ENCODE results near the gene AK8. TPM values are rescaled to one million over a fixed set of nuclear protein-coding genes. Genes with fewer than 3 reads are reported as not detected.

Gene AK8
- total and polyA plus RNA-seq, 9 of the 15 experiments (the other 6 are each of a cell fraction or from before 2014, with no cell fraction given), result 0.06 to 0.37 TPM; not detected in 7

- in situ Hi-C loops (cut with MboI) (no loop called here), intact Hi-C loops (cut with micrococcal nuclease) (loop anchor here (2.0 kb wide), 1 partner anchor 45 kb away; no protein-coding TSS in a partner anchor)
- no peaks in the 10 kb centered on the region for H3K36me3 ChIP-seq (ENCODE audit: control insufficient read depth, insufficient read depth, low read length)
- H3K9me3 ChIP-seq (replicated peaks; ENCODE audit: control insufficient read depth, insufficient read depth, low read depth, low read length), result no peaks in the 10 kb centered on the region
- H3K79me2 ChIP-seq (ENCODE audit: control insufficient read depth, insufficient read depth, low read length), result no peaks in the 10 kb centered on the region
- no peak overlapping the region for H3K4me2 ChIP-seq (ENCODE audit: insufficient read depth, low read length)
- POLR2A ChIA-PET, result interaction anchor here (0.6 to 0.9 kb wide), 4 partner anchors 11 to 778 kb away, joined by 3 read pairs; no protein-coding TSS in a partner anchor
- H4K20me1 ChIP-seq (replicated peaks; ENCODE audit: control insufficient read depth, insufficient read depth, low read length), result no peaks in the 10 kb centered on the region; the same call in 1 of the 2 replicates
- H2AFZ ChIP-seq (ENCODE audit: low read depth, low read length), result no peak overlapping the region
- peaks cover 0 to 8% of the 10 kb centered on the region in 2 experiments; a peak in 3 of 5 replicates for H3K4me1 ChIP-seq (replicated peaks in 1 of 2; ENCODE audit: control insufficient read depth in 2 of 2, insufficient read depth in 2 of 2, low read length in 2 of 2)
- BruUV-seq (replicated peaks), result no TSS peak
- ATAC-seq (no peak), FAIRE-seq (no peak), DNase-seq (ENCODE audit: extremely low read depth in 1 of 4, low spot score in 3 of 4) (no peak)
- CTCF ChIA-PET (ENCODE audit: low intra/inter-chr PET ratio), result no interaction called here
- 25% methylated on average over 25 of the region's 27 CpGs for WGBS (ENCODE audit: insufficient coverage, low coverage, missing lambda C conversion rate)
- peaks cover 29 to 49% of the 10 kb centered on the region in 2 experiments for H3K27me3 ChIP-seq (ENCODE audit: control insufficient read depth in 2 of 2, insufficient read depth in 2 of 2, low read length in 2 of 2)
- H3K4me3 ChIP-seq, result no peak overlapping the region
- H3K9me1 ChIP-seq (ENCODE audit: control insufficient read depth, insufficient read depth, low read length), result no peaks in the 10 kb centered on the region
- no peak overlapping the region for H3K27ac ChIP-seq (ENCODE audit: extremely low read depth, low read depth, low read length)
- H3K9ac ChIP-seq (ENCODE audit: insufficient read depth in 1 of 2, low read depth in 2 of 2, low read length in 2 of 2), result no peak overlapping the region
- TF ChIP-seq ZNF212 (CRISPR knock-in tag; IDR thresholded peaks at IDR 0.05) (no peak), ZBTB33 (CRISPR knock-in tag; IDR thresholded peaks at IDR 0.05) (no peak), ZBTB11 (CRISPR knock-in tag; IDR thresholded peaks at IDR 0.05) (no peak), TFAP4 (CRISPR knock-in tag; IDR thresholded peaks at IDR 0.05; ENCODE audit: borderline replicate concordance) (no peak), ZNF124 (CRISPR knock-in tag; IDR thresholded peaks at IDR 0.05) (no peak), ZNF444 (CRISPR knock-in tag; IDR thresholded peaks at IDR 0.05) (no peak)
- TF ChIP-seq, protein P1, sequence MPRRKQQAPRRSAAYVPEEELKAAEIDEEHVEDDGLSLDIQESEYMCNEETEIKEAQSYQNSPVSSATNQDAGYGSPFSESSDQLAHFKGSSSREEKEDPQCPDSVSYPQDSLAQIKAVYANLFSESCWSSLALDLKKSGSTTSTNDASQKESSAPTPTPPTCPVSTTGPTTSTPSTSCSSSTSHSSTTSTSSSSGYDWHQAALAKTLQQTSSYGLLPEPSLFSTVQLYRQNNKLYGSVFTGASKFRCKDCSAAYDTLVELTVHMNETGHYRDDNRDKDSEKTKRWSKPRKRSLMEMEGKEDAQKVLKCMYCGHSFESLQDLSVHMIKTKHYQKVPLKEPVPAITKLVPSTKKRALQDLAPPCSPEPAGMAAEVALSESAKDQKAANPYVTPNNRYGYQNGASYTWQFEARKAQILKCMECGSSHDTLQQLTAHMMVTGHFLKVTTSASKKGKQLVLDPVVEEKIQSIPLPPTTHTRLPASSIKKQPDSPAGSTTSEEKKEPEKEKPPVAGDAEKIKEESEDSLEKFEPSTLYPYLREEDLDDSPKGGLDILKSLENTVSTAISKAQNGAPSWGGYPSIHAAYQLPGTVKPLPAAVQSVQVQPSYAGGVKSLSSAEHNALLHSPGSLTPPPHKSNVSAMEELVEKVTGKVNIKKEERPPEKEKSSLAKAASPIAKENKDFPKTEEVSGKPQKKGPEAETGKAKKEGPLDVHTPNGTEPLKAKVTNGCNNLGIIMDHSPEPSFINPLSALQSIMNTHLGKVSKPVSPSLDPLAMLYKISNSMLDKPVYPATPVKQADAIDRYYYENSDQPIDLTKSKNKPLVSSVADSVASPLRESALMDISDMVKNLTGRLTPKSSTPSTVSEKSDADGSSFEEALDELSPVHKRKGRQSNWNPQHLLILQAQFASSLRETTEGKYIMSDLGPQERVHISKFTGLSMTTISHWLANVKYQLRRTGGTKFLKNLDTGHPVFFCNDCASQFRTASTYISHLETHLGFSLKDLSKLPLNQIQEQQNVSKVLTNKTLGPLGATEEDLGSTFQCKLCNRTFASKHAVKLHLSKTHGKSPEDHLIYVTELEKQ (CRISPR knock-in tag; IDR thresholded peaks at IDR 0.05), result no peak
These were observed 5.5 kb upstream of the AK8 start for GRCh38 chr9:132883349-132884294.

Measured in K562 (cell line).